T1000 (cell line): ENCODE data around the gene PSMG1.
"Not testable (repeated sequence)": the region's sequence is repeated elsewhere in the genome, so short reads cannot be mapped to it uniquely, and the experiment has no call there.

ENCODE experiments used
- DNase-seq: peaks from one replicate; lab custom pipeline; 2025; ENCODE audit warnings: mixed read lengths; lab: John Stamatoyannopoulos, UW

Gene PSMG1

DNA sequence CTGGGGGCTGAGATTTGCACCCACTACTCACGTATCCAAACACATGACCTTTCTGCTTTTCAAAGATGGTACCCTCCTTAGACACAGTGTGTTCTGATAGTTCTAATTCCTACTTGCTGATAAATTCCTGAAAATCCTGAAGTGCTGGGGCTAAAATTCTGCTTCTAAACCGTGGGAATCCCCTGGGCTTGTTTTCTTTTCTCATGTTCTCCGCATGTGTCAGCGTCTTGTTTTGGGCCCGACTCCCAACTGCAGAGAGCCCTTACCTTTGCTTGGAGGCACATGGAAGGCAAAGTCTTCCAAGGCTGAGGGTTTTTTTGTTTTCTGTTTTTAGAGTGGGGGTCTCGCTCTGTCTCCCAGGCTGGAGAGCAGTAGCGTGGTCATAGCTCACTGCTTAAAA, 27.2 kb downstream of the PSMG1 start:
- peak; percentile 15 for DNase-seq

DNA sequence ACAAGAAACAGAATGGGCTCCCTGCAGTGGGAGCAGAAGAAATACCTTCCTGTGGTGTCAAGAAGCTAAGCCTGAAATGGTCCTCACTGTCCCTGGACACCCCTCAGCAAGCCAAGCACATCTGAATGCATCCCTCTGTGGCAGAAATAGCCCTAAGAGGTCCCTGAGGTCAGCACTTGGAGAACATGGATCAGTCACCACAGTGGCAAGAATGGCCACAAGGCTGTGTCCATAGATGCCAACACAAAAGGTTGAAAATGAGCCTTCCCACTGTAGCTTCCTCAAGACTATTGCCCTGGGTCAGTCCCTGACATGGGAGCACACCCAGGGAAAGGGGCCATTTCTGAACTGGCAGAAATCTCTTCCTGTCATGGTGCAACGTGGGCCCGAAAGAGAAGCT, 27.7 kb downstream of the PSMG1 start:
- DNase-seq, result no peak

DNA sequence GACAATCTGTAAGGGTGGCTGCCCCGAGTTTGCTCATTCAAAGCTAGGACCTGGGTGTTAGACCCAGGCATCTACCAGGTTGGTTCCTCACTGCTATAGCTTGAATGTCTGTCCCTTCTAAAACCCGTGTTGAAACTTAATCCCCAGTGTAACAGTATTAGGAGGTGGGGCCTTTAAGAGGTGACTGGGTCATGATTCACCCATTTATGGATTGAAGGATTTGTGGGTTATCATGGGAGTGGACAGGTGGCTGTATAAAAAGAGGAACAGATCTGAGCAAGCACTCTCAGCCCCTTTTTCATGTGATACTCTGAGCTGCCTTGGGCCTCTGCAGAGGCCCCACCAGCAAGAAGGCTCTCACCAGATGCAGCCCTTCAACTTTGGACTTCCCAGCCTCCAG, 29.4 kb downstream of the PSMG1 start:
- DNase-seq, result no peak

DNA sequence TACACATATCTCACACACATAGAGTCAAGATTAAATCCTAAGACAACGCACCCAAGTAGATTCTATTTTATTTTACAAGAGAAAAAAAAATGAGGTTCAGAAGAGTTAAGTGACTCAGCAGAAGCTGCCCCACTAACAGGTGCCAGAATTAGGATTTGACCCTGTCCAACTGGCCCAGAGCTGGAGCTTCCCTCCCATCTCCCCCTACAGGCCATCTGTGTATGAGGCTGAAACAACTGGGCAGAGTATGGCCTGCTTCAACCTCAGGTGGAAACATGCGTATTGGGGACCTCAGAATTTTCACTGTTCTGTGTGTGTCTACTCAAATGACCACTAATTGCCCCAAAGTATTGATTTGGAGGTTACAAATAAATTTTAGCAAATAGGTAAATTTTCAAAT, 29.9 kb downstream of the PSMG1 start:
- no peak for DNase-seq

DNA sequence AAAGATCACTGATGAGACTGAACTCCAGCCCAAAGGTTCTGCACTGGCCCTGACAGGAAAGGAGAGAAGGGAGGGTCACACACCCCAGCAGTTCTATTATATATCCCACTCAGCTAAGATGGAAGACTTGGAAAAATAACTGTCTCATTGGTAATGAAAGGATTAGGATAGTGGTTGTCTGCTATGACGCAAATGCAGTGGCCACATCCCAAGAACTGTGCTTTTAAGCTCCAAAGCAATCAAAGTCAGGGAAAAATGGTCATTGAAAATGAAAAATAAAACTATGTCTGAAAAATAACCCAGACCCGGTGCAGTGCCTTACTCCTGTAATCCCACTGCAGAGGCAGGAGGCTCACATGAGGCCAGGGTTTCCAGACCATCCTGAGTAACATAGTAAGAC, 31.0 kb downstream of the PSMG1 start:
- DNase-seq, result no peak

DNA sequence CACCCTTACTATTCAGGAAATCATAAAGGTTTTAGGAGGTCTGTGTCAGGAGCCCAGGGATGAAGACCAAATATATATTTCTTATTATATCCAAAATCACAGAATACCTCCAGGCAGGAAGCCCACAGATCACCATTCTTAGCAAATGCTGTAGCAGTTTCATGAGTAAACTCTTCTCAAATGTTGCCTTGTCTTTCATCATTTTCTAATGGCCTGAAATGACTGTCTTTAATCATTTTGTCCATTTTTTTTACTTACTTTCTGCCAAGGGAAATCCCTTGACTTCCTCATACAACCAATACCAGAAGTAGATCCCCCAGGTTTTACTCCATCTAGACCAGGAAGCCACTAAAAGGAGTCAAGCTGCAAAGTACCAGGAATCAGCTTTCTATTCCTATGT, 32.4 kb downstream of the PSMG1 start:
- DNase-seq, result no peak

DNA sequence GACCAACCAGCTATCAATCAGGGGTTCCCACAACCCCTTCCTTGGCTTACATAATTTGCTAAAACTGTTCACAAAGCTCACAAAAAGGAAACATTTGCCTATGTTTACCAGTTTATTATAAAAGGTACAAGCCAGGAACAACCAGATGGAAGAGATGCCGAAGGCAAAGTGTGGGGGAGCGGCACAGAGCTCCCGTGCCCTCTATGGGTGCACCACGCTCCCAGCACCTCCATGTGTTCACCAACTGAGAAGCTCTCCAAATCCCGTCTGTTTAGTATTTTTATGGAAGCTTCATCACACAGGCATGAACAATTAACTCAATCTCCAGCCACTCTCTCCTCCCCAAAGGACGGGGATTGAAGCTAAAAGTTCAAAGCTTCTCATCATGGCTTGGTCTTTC, 32.9 kb downstream of the PSMG1 start:
- DNase-seq, result no peak

DNA sequence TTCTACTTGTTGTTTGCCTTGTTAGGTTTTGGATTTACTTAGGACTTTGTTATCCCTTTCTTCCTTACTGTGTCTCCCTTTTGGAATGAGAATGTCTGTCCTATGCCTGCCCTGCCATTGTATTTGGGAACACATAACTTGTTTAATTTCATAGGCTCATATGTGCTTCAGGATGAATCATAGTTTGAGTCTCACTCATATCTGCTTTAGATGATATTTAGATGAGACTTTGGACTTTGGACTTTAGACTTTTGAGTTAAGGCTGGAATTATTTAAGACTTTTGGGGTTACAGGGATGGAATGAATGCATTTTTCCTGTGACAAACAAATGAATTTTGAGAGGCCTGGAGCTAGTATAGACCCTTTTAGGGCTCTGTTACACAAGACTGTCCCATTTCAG, 33.4 kb downstream of the PSMG1 start:
- no peak for DNase-seq

DNA sequence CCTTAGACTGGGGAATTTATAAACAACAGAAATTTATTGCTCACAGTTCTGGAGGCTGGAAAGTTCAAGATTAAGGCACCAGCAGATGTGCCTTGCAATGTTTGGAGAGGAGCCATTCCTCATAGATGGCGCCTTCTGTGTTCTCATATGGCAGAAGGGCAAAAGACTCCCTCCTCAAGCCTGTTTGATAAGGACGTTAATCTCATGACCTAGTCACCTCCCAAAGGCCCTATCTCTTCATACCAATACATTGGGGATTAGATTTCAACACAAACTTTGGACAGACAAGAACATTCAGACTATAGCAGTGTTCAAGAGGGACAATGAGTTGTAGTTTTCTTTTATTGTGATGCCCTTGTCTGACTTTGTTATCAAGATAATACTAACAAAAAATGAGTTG, 34.3 kb downstream of the PSMG1 start:
- no peak for DNase-seq

DNA sequence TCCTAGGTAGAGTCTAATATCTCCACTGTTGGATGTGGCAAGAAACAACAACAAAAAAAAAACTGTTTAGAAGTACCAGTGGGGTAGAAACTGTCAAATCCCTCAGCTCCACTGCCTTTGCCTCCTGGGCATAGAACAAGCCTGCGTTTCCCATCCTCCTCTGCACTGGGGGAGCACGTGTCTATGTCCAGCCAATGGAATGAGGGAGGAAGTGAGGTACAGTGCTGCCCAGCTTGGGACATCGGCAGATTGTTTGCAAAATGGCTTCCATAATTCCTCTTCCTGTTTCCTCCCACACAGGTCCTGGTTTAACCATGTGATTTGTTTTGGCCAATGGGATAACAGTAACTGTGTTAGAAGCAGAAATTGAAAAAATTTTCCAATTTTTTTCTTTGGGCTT, 39.1 kb downstream of the PSMG1 start:
- DNase-seq, result no peak

DNA sequence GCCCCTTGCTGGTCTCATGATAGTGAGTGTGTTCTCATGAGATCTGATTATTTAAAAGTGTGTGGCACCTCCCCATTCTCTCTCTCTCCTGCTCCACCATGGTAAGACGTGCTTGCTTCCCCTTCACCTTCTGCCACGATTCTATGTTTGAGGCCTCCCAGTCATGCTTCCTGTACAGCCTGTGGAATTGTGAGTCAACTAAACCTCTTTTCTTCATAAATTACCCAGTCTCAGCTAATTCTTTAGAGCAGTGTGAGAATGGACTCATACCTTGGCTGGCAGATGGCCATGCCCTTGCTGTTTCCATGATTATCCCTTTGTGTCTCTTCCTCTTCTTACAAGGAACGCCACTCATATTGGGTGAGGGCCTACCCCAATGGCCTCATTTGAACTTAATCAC, 40.3 kb downstream of the PSMG1 start:
- DNase-seq, result no peak

DNA sequence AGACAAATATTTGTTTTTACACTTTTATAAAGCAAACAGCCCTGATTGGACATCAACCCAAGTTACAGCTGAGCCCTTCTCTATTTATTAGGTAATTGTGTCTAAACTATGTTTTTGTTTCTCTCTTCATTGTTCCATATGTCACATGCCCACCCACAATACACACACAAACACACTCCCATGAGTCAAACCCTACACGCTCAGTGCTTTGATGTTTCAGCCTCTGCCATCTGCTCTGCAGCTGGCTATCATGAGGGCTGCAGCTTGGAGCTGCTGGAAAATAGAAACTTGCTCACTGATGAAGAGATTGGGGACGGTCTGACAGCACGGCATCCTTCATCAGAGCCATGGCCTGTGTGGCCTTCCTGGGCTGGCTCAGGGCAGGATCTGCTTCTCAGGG, 41.7 kb downstream of the PSMG1 start:
- no peak for DNase-seq

DNA sequence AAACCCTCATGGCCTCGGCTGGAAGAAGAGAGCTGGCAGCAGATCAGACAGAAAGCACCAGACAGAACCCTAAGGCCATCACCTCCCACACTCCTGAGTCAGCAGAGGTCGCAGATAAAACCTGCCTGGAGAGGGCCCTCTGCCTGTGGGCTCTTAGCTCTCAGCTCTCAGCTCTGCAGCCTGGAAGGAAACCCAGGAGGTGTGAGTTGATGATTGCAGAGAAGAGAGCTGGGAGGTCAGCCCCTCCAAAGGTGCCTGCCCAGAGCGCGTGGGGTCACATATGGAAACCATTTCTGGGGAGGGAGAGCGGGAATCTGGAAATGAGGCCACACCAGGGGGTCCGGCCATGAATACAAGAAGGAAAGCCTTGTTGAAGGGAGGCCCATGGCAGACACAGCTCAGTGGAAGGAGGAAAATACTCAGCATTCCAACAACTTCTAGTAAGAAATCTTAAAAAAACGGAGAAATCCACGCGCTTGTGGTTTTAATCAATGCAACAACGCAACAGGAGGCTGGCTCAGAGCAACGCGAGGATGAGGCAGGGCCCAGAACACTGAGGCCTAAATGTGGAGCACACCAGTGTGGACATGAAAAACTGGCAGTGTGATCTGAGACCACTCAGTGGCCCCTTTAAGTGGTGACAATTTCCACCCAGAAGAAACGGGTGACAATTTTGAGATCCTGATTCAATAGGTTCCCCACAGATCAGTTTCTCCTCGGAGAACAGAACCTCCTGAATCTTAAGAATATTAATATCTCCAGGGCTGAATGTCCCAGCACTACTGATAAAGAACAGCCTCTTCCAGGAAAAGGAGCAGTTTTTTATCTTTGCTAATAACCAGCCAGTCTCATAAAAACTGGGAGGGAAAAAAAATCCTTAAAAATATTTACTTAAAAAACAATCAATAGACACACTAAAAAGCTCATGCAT, 45.7 kb downstream of the PSMG1 start:
- no peak for DNase-seq

DNA sequence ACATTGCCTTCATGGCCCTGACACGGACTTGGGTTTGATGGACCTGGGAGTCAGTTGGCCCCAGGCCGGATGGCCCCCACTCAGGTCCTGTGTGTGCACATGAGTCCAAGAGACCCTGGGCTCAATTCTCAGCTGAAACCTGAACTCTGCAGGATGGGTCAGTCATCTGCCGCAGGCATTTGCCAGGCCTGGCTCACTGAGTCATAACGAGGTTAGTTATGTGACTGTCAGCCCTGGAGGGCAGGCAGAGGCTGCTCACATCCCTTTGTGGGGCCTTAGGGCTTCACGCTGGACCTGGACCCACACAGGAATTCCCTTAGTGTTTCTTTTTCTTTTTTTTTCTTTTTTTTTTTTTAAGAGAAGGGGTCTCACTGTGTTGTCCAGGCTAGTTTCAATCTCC, 46.5 kb downstream of the PSMG1 start:
- peak; percentile 49 for DNase-seq

DNA sequence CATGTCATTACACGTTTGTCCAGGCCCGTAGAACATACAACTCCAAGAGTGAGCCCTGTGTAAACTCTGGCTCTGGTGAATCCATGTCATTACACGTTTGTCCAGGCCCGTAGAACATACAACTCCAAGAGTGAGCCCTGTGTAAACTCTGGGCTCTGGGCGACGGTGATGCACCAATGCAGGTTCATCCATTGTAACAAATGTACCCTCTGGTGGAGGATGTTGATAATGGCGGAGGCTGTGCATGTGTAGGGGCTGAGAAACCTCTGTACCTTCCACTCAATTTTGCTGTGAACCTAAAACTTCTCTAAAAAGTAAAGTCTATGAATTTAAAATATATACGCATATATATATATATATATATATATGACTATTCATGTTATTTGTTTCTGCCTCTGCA, 47.1 kb downstream of the PSMG1 start:
- DNase-seq, result not testable (repeated sequence)

DNA sequence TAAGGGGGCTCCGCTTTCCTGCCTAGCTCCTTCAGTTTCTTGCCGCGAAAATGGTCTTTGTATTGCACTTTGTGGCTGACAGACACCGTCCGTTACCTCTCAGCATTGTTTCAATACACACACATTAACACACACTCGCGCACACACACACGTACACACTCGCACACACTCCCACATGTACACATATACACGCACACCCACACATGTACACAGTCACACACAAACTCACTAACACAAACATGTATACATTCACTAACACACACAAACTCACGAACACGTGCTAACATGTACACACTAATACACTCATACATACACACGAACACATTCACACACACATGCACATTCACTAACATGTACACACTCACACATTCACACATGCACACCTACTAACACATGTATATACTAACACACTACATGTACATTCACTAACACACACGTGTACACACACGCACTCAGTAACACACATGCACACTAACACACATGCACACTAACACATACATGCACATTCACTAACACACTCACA, 48.9 kb downstream of the PSMG1 start:
- DNase-seq, result no peak

DNA sequence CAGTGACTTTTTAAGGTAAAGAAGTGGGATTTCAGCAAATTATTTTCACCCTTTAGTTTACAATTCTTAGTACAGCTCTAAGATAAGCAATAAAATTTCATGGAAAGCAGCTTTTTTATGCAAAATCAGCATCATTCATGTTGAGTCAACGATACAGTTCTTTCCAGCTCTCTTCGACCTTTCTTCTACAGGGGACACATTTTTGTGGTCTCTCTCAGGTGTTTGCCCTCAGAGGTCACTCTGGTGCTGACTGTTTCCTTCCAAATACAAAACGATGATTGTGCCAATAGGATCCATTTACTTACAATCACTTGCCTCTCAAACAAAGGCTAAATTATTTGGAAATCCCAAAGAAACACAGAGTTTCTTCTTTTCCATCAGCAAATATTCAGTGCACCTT, 51.0 kb downstream of the PSMG1 start:
- DNase-seq, result no peak

DNA sequence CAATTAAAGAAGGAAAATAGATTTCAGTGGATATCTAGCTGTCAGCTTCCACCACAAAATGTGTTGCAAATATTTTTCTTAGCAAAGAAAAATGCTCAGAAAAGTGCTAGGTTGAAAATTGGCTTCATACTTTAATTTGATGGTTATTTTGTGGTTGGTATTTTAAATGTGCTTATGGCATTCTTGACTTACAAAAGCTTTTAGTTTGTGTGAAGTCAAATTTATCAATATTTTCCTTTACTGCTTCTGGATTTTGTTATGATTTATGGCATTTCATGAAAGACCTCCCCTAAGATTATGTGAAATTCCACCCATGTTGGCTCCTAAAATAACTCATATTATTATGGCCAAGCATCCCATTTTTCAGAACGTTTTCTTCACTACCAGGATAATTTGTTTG, 51.5 kb downstream of the PSMG1 start:
- no peak for DNase-seq

DNA sequence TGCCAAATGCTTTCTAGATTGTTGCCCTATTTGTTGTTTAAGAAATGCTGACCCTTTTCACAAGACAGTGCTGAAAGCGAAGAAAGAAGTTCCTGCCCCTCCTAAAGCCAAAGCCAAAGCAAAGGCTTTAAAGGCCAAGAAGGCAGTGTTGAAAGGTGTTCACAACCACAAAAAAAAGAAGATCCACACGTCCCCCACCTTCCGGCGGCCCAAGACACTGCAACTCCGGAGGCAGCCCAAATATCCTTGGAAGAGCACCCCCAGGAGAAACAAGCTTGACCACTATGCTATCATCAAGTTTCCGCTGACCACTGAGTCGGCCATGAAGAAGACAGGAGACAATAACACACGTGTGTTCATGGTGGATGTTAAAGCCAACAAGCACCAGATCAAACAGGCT, 55.7 kb downstream of the PSMG1 start:
- DNase-seq, result no peak

DNA sequence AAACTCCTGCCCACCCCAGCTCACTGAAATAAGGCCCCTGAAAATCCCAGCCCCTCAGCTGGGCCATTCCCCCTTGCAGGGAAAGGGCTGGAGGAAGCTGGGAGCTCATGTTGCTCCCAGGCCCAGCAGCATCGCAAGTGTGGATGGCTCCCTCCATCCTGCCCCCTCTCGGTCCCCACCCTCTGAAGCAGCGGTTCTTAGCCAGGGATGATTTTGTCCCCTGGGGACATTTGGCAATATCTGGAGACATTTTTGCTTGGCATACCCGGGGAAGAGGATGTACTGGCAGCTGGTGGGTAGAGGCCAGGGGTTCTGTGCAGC, 56.8 kb downstream of the PSMG1 start:
- no peak for DNase-seq

DNA sequence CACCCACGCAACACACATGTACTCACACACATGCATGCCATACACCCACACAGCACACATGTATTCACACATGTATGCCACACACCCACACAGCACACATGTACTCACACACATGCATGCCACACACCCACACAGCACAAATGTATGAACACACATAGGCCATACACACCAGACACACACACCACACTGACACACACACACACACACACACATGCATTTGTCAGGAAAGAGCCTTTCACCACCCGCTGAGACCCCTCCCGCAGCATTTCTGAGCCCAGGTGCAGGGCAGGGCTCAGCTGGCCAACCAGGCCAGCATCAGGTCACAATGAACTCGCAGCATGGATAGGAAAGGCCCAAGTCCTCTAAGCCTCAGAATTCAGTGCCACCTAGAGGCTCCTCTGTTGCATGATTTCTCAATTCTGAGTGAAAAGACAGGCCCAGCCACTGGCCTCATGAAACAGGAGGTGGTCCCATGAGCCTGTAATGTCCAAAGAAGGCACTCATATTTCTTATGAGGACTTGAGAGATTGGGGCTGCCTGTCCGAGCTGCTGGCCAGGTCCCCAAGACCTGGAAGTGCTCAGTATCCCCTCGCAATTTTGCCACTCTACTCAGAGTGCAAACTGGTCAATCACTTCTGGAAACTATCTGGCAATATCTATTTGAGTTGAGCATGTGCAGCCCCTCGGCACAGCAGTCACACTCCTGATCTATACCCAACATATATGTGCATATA, 57.3 kb downstream of the PSMG1 start:
- DNase-seq, result peak; percentile 10
